ENCODE data around the gene PLLP.
A peak's percentile ranks its signal among the peaks of the same experiment; 100 is the strongest.

The PLLP gene

GRCh38 chr16:57297856-57298255, 13.4 kb upstream of the PLLP start:
- Histone ChIP-seq H3K27ac (no peak overlapping the region), H3K4me3 (no peak overlapping the region)
- no peak for TF ChIP-seq CTCF (IDR thresholded peaks at IDR 0.05)
- peak; percentile 55 for DNase-seq (ENCODE audit: low spot score)

- no peak overlapping the region for H3K4me3 ChIP-seq
- H3K27ac ChIP-seq: peak overlapping the region in 1 of 2 donors; percentile 32
- no peak for TF ChIP-seq CTCF (IDR thresholded peaks at IDR 0.05)
- peak; percentile 71 for DNase-seq (ENCODE audit: low spot score)
Observed at GRCh38 chr16:57289391-57290257, 5.2 kb upstream of the PLLP start.

- peak overlapping the region; percentile 82 for H3K4me3 ChIP-seq
- DNase-seq (ENCODE audit: low spot score): no peak
- H3K27ac ChIP-seq: no peak overlapping the region
- no peak for TF ChIP-seq CTCF (IDR thresholded peaks at IDR 0.05)
Observed at GRCh38 chr16:57285379-57285778, 907 bp upstream of the PLLP start.

- no peak for DNase-seq (ENCODE audit: low spot score)
- peak overlapping the region in 1 of 2 donors; percentile 23 for H3K27ac ChIP-seq
- H3K4me3 ChIP-seq: peak overlapping the region; percentile 82
- no peak for TF ChIP-seq CTCF (IDR thresholded peaks at IDR 0.05)
Observed at GRCh38 chr16:57284952-57285363, 486 bp upstream of the PLLP start.

GRCh38 chr16:57283959-57284208, 588 bp downstream of the PLLP start:
- H3K27ac ChIP-seq: peak overlapping the region in 1 of 2 donors; percentile 23
- no peak for TF ChIP-seq CTCF (IDR thresholded peaks at IDR 0.05)
- H3K4me3 ChIP-seq: peak overlapping the region; percentile 82
- no peak for DNase-seq (ENCODE audit: low spot score)

GRCh38 chr16:57283214-57283958, 1.1 kb downstream of the PLLP start:
- no peak for TF ChIP-seq CTCF (IDR thresholded peaks at IDR 0.05)
- H3K4me3 ChIP-seq: peak overlapping the region; percentile 82
- H3K27ac ChIP-seq: peak overlapping the region in 1 of 2 donors; percentile 23
- DNase-seq (ENCODE audit: low spot score): peak; percentile 31

All from coronary artery (tissue), 2 donors.